ENCODE measurements around the gene CCDC40.

DNA sequence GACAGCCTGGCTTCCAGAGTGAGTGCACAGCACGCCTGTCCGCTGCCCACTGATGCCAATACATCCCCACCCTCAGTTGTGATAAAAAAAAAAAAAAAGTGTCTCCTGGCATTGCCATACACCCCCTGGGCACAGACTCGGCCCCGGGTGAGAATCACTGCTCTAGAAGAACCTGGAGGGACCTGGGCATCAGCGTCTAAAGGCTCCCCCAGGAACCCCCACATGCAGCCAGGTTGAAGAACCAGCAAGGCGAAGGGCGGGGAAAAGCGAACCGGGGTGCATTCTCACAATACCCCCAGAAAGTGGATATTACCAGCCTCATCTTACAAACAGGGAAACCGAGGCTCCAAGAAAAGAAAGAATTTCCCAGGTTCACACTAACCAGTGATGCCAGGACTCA lies 28.5 kb upstream of the CCDC40 start:
- TF ChIP-seq, protein P1, sequence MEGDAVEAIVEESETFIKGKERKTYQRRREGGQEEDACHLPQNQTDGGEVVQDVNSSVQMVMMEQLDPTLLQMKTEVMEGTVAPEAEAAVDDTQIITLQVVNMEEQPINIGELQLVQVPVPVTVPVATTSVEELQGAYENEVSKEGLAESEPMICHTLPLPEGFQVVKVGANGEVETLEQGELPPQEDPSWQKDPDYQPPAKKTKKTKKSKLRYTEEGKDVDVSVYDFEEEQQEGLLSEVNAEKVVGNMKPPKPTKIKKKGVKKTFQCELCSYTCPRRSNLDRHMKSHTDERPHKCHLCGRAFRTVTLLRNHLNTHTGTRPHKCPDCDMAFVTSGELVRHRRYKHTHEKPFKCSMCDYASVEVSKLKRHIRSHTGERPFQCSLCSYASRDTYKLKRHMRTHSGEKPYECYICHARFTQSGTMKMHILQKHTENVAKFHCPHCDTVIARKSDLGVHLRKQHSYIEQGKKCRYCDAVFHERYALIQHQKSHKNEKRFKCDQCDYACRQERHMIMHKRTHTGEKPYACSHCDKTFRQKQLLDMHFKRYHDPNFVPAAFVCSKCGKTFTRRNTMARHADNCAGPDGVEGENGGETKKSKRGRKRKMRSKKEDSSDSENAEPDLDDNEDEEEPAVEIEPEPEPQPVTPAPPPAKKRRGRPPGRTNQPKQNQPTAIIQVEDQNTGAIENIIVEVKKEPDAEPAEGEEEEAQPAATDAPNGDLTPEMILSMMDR (conservative IDR thresholded peaks at IDR 0.05 in 1 of 2, IDR thresholded peaks at IDR 0.05 in 1 of 2; ENCODE audit: low read depth in 1 of 2, low read length in 2 of 2), result no peak
- TF ChIP-seq EZH2 (IDR thresholded peaks at IDR 0.05; ENCODE audit: low read length, missing control alignments), result no peak

All from fibroblast of lung (primary cell).